Spleen (tissue), 11 donors: ENCODE data around the gene FBXO33. TPM values are rescaled to one million over a fixed set of nuclear protein-coding genes. Genes with fewer than 3 reads are reported as not detected.
"Not testable (repeated sequence)": the region's sequence is repeated elsewhere in the genome, so short reads cannot be mapped to it uniquely, and the experiment has no call there.

ENCODE experiments used
- DNase-seq: peaks from one replicate; pipeline ENCODE4 v3.0.0-alpha.2; 2020
- H3K27ac ChIP-seq, 8 donors: fragments of 200-600 bp; sonication (generic) in 7 of 8; 1 replicate in 4 of 8; 2 replicates in 4 of 8; pipeline versions ENCODE4 v1.5.0 to v1.8.0; 2016 to 2021; ENCODE audit warnings: inconsistent platforms in 4 of 8, mild to moderate bottlenecking in 4 of 8, moderate library complexity in 1 of 8
- H3K27me3 ChIP-seq, 7 donors: fragments of 200-600 bp; sonication (generic) in 6 of 7; replicated peaks in 1 of 7; 1 replicate in 4 of 7; 2 replicates in 3 of 7; pipeline versions ENCODE4 v1.5.0 to v1.8.0; 2016 to 2021; ENCODE audit warnings: inconsistent platforms in 3 of 7, mild to moderate bottlenecking in 1 of 7
- H3K36me3 ChIP-seq, 6 donors: fragments of 200-600 bp; sonication (generic) in 5 of 6; 1 replicate in 4 of 6; 2 replicates in 2 of 6; pipeline versions ENCODE4 v1.5.0 to v1.8.0; 2016 to 2021; ENCODE audit warnings: inconsistent platforms in 2 of 6
- H3K4me1 ChIP-seq, 6 donors: fragments of 200-600 bp; sonication (generic) in 5 of 6; 1 replicate in 3 of 6; 2 replicates in 3 of 6; pipeline versions ENCODE4 v1.5.0 to v1.8.0; 2016 to 2021; ENCODE audit warnings: inconsistent platforms in 3 of 6
- H3K4me3 ChIP-seq, 8 donors: fragments of 200-600 bp; sonication (generic) in 7 of 8; 1 replicate in 4 of 8; 2 replicates in 4 of 8; pipeline versions ENCODE4 v1.5.0 to v1.8.0; 2016 to 2021; ENCODE audit warnings: inconsistent platforms in 4 of 8, mild to moderate bottlenecking in 4 of 8, moderate library complexity in 2 of 8
- H3K9me3 ChIP-seq, 8 donors: fragments of 200-600 bp; sonication (generic) in 7 of 8; 1 replicate in 4 of 8; 2 replicates in 4 of 8; pipeline versions ENCODE4 v1.5.0 to v1.8.0; 2016 to 2021; ENCODE audit warnings: inconsistent platforms in 4 of 8
- POLR2A ChIP-seq, 3 donors: fragments of 450-650 bp; IDR thresholded peaks; one replicate each; pipeline ENCODE4 v1.5.1; 2017; ENCODE audit warnings: antibody characterized with exemption in 3 of 3, mild to moderate bottlenecking in 1 of 3
- POLR2AphosphoS5 ChIP-seq, 3 donors: sonication (generic); formaldehyde crosslinking; IDR thresholded peaks; one replicate each; pipeline ENCODE4 v1.5.1; 2017; ENCODE audit warnings: antibody characterized with exemption in 3 of 3
- WGBS, 5 donors: extraction: QIAGEN DNeasy Blood & Tissue Kit in 3 of 5; methylation state at CpG; one replicate each; pipeline versions ENCODE4 v1.1.5 to v1.1.7; 2013 to 2018; 5-methylcytosine and 5-hydroxymethylcytosine counted together
- intact Hi-C: fragments of 100-400 bp; cut with DNase I; formaldehyde crosslinking; loops from one replicate; pipeline ENCODE4 v1.15.0; 2023; ENCODE audit warnings: low total_unique reads
- polyA plus RNA-seq, 3 donors: library from polyadenylated mRNA; stranded (reverse); fragments of 200-250 nt; gene quantifications; one replicate each; pipeline ENCODE4 v1.2.1, GENCODE V29; 2013
- total RNA-seq, 7 donors: library from RNA; depleted of rRNA in 3 of 7; stranded (reverse); fragments of >200 nt in 3 of 7; fragmentation: NEBNext Ultra II Directional in 4 of 7; extraction: Animal tissue kit (Norgen Biotek cat#: 25700) in 4 of 7; gene quantifications; one replicate each; pipeline versions ENCODE4 v1.1.0 to v1.2.1, GENCODE V29; 2016 to 2021
- TF ChIP-seq, protein P1 (sequence below), 11 experiments: fragments of 200-600 bp in 7 of 11; fragments of 450-650 bp in 4 of 11; sonication (generic) in 4 of 11; IDR thresholded peaks in 8 of 11; conservative IDR thresholded peaks in 3 of 11; 1 replicate in 7 of 11; 2 replicates in 4 of 11; pipeline versions ENCODE4 v1.4.0 to v1.8.0; 2016 to 2021; ENCODE audit warnings: antibody characterized with exemption in 11 of 11, inconsistent platforms in 4 of 11, mild to moderate bottlenecking in 1 of 11
- donor health status: healthy with polysubstance abuse.
- donor health status: DM: no; HTN: no; CAD: no; lungs with moderate emphysema.
- donor health status: DM: no; HTN: no; CAD: no.
- donor health status: Bipolar disorder and iron deficiency.
- donor health status: healthy.
- donor health status: DM: no; HTN: no; CAD: no.
- donor health status: DM: yes; HTN: yes; CAD: no.

FBXO33 gene
- total and polyA plus RNA-seq, 10 donors = 6.0 to 24.1 (median 12.6) TPM

DNA sequence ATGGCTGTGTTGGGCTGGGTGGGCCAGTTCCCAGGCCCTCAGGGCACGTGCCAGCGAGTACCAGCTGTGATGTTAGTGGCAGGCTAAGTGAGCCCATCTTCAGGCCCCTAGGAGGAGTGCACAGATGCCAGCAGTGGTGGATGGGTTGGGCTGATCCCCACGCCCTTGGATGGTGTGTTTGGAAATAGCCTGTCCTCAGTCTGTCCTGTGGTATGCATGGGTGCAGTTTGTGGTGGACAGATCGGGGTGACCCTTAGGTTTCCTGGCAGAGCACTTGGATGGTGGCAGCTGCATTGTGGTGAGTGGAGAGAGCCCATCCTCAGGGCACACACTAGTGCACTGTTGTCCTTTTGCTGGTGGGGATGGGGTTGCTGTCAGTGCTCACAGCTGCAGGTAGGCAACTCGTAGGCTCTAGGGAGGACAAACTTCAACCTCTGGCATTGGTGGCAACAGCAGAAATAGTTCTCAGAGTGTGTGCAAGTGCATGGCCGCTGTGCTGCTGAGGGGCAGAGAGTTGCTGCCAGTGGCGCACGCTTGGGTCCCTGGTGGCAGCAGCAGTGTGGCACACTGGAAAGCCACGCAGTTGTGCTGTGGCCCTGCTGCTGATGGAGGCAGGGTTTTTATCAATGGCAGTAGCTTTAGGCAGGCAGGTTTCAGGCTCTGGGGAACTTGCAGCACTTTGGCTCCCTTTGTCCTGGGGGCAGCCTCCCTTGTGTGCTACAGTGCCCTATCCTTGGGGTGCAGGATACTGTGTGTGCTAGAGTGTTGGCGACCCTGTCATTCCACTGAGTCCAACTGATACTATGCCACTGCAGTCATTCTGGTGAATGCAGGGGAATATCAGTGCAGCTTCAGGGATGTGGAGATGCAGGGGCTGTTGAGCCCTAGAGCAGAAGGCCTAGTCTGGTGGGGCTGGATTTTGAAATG is 65.5 kb downstream of the FBXO33 start:
- Histone ChIP-seq H3K27ac (no peak overlapping the region), H3K4me1 (no peaks in the 10 kb centered on the region), H3K4me3 (no peak overlapping the region), H3K9me3 (peaks cover 15 to 32% (median 31%) of the 10 kb centered on the region in 8 donors), H3K36me3 (peaks cover 0 to 64% (median 14%) of the 10 kb centered on the region in 6 donors), H3K27me3 (no peaks in the 10 kb centered on the region)
- no peak for DNase-seq
- TF ChIP-seq, protein P1, sequence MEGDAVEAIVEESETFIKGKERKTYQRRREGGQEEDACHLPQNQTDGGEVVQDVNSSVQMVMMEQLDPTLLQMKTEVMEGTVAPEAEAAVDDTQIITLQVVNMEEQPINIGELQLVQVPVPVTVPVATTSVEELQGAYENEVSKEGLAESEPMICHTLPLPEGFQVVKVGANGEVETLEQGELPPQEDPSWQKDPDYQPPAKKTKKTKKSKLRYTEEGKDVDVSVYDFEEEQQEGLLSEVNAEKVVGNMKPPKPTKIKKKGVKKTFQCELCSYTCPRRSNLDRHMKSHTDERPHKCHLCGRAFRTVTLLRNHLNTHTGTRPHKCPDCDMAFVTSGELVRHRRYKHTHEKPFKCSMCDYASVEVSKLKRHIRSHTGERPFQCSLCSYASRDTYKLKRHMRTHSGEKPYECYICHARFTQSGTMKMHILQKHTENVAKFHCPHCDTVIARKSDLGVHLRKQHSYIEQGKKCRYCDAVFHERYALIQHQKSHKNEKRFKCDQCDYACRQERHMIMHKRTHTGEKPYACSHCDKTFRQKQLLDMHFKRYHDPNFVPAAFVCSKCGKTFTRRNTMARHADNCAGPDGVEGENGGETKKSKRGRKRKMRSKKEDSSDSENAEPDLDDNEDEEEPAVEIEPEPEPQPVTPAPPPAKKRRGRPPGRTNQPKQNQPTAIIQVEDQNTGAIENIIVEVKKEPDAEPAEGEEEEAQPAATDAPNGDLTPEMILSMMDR (IDR thresholded peaks at IDR 0.05 in 8 of 11, conservative IDR thresholded peaks at IDR 0.05 in 3 of 11) = no peak
- TF ChIP-seq POLR2AphosphoS5 (IDR thresholded peaks at IDR 0.05) (no peak), POLR2A (IDR thresholded peaks at IDR 0.05) (no peak)
- intact Hi-C loops = no loop called here
- WGBS, 5 donors = 84 to 99% (median 95%) methylated on average over 9 to 10 of the region's 10 CpGs

DNA sequence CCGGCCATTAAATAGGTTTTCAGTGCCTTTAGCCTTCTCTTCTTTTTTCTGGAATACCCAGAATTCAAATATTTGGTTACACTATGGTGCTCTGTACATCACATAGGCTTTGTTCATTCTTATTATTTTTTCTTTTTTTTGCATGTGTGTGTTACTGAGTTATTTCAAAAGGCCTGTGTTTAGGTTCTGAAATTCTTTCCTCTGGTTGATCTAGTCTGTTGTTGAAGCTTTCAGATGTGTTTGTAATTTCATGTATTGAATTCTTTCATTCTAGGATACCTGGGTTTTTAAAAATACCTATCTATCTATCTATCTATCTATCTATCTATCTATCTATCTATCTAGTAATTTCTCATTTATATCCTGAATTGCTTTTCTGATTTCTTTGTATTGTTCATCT is 66.9 kb downstream of the FBXO33 start:
- WGBS, 5 donors = 79 to 100% (median 95%) methylated on average over 1 of the region's 1 CpG
- Histone ChIP-seq H3K4me3 (no peak overlapping the region), H3K4me1 (no peaks in the 10 kb centered on the region), H3K27me3 (no peaks in the 10 kb centered on the region), H3K27ac (no peak overlapping the region), H3K9me3 (peaks cover 15 to 37% (median 31%) of the 10 kb centered on the region in 8 donors), H3K36me3 (peaks cover 0 to 65% (median 15%) of the 10 kb centered on the region in 6 donors)
- intact Hi-C loops = no loop called here
- TF ChIP-seq POLR2AphosphoS5 (IDR thresholded peaks at IDR 0.05) = no peak
- no peak for DNase-seq

DNA sequence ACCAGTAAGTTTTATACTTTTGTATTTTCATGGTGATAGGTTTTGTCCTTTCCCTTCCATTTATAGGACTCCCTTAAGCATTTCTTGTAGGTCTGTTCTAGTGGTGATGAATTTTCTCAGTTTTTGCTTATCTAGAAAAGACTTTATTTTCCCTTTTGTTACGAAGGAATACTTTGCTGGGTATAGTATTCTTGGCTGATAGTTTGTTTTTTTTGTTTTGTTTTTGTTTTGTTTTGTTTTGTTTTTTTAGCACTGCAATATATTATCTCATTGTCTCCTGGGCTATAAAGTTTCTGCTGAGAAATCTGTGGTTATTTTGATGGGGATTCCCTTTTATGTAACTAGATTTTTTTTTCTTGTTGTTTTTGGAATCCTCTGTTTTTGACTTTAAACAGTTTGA is 67.7 kb downstream of the FBXO33 start:
- Histone ChIP-seq H3K9me3 (peaks cover 15 to 37% (median 31%) of the 10 kb centered on the region in 8 donors), H3K36me3 (peaks cover 0 to 65% (median 9%) of the 10 kb centered on the region in 6 donors), H3K27me3 (no peaks in the 10 kb centered on the region), H3K4me3 (no peak overlapping the region), H3K4me1 (no peaks in the 10 kb centered on the region), H3K27ac (no peak overlapping the region)
- TF ChIP-seq POLR2A (IDR thresholded peaks at IDR 0.05) = no peak
- TF ChIP-seq POLR2AphosphoS5 (IDR thresholded peaks at IDR 0.05) = no peak
- TF ChIP-seq, protein P1 (IDR thresholded peaks at IDR 0.05 in 8 of 11, conservative IDR thresholded peaks at IDR 0.05 in 3 of 11) = no peak
- 93 to 100% (median 95%) methylated on average over 1 of the region's 1 CpG for WGBS, 5 donors
- intact Hi-C loops = no loop called here
- DNase-seq = no peak

DNA sequence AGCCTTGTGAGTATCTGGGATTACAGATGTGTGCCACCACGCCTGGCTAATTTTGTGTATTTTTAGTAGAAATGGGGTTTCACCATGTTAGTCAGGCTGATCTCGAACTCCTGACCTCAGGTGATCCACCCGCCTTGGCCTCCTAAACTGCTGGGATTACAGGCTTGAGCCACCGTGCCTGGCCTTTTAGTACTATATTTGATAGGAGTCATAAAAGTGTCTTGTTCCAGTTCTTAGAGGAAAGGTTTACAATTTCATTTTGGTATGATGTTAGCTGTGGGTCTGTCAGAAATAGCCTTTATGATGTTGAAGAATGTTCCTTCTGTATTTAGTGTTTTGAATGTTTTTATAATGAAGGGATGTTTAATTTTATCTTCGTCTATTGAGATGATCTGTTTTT is 70.7 kb downstream of the FBXO33 start:
- H3K27ac ChIP-seq, H3K27me3 ChIP-seq, H3K4me3 ChIP-seq, H3K4me1 ChIP-seq, intact Hi-C loops, DNase-seq: not testable (repeated sequence)
- 91 to 95% (median 94%) methylated on average over 5 of the region's 5 CpGs for WGBS, 5 donors
- Histone ChIP-seq H3K9me3 (peaks cover 15 to 37% (median 31%) of the 10 kb centered on the region in 8 donors), H3K36me3 (peaks cover 0 to 74% (median 11%) of the 10 kb centered on the region in 6 donors)

DNA sequence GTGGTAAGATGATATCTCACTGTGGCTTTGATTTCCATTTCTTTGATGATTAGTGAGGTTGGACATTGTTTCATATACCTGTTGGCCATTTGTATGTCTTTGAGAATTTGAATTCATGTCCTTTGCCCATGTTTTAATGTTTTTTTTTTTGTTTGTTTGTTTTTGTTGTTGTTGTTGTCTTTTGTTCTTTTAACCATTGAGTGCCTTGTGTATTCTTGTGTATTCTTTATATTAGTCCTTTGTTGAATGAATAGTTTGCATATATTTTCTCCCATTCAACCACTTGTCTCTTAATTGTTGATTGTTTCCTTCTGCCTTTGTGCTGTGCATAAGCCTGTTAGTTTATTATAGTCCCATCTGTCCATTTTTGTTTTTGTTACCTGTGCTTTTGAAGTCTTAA is 71.9 kb downstream of the FBXO33 start:
- TF ChIP-seq POLR2AphosphoS5 (IDR thresholded peaks at IDR 0.05) (no peak), POLR2A (IDR thresholded peaks at IDR 0.05) (no peak)
- TF ChIP-seq, protein P1 (IDR thresholded peaks at IDR 0.05 in 8 of 11, conservative IDR thresholded peaks at IDR 0.05 in 3 of 11) = no peak
- Histone ChIP-seq H3K4me3 (no peak overlapping the region), H3K4me1 (no peaks in the 10 kb centered on the region), H3K27ac (no peak overlapping the region), H3K36me3 (peaks cover 0 to 65% (median 11%) of the 10 kb centered on the region in 6 donors), H3K9me3 (peaks cover 15 to 30% (median 25%) of the 10 kb centered on the region in 8 donors), H3K27me3 (no peaks in the 10 kb centered on the region)
- intact Hi-C loops = no loop called here
- no peak for DNase-seq

DNA sequence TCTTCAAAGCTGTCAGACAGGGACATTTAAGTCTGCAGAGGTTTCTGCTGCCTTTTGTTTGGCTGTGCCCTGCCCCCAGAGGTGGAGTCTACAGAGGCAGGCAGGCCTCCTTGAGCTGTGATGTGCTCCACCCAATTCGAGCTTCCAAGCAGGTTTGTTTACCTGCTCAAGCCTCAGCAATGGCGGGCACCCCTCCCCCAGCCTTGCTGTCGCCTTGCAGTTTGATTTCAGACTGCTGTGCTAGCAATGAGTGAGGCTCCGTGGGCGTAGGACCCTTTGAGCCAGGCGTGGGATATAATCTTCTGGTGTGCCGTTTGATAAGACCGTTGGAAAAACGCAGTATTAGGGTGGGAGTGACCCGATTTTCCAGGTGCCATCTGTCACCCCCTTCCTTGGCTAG is 73.2 kb downstream of the FBXO33 start:
- intact Hi-C loops, DNase-seq, H3K4me1 ChIP-seq, H3K4me3 ChIP-seq, H3K27me3 ChIP-seq, H3K27ac ChIP-seq: not testable (repeated sequence)
- H3K36me3 ChIP-seq = peaks cover 0 to 56% (median 10%) of the 10 kb centered on the region in 6 donors
- H3K9me3 ChIP-seq = peaks cover 3 to 21% (median 12%) of the 10 kb centered on the region in 8 donors
- 89 to 96% (median 93%) methylated on average over 10 of the region's 10 CpGs for WGBS, 5 donors
